KOPT-K1 (cell line): ENCODE results near the gene OR8I2.
"Not testable (repeated sequence)": the region's sequence is repeated elsewhere in the genome, so short reads cannot be mapped to it uniquely, and the experiment has no call there.

Source experiments
- H3K27ac ChIP-seq: fragments of 200-600 bp; sonication (generic); 2 replicates; pipeline ENCODE4 v1.5.1; 2016; ENCODE audit warnings: antibody characterized with exemption, mild to moderate bottlenecking, low read depth, low read length; ENCODE audit not compliant: poor library complexity, severe bottlenecking
- H3K36me3 ChIP-seq: fragments of 200-600 bp; sonication (generic); 2 replicates; pipeline ENCODE4 v1.5.1; 2017; ENCODE audit warnings: antibody characterized with exemption, mild to moderate bottlenecking, low read length, moderate library complexity; ENCODE audit not compliant: insufficient read depth
- H3K9me3 ChIP-seq: fragments of 200-600 bp; sonication (generic); 2 replicates; pipeline ENCODE4 v1.5.1; 2017; ENCODE audit warnings: antibody characterized with exemption, low read length, mild to moderate bottlenecking; ENCODE audit not compliant: insufficient read depth, poor library complexity, severe bottlenecking

Gene OR8I2

GRCh38 chr11:56093008-56093407 lies at the start of gene OR8I2:
OR8I2 (plus strand) TSS chr11:56093308; CDS start chr11:56093308, 0 bp downstream.
- Histone ChIP-seq H3K9me3 (no peaks in the 10 kb centered on the region), H3K36me3 (no peaks in the 10 kb centered on the region), H3K27ac (no peak within 1 kb of the TSS)

- H3K9me3 ChIP-seq, result no peaks in the 10 kb centered on the region
- H3K27ac ChIP-seq, result no peak overlapping the region
- no peaks in the 10 kb centered on the region for H3K36me3 ChIP-seq
Observed at GRCh38 chr11:56045538-56045937, 47.6 kb upstream of the OR8I2 start.

GRCh38 chr11:56048480-56048879 lies 44.6 kb upstream of the OR8I2 start:
- H3K9me3 ChIP-seq, result no peaks in the 10 kb centered on the region
- H3K36me3 ChIP-seq, result no peaks in the 10 kb centered on the region
- no peak overlapping the region for H3K27ac ChIP-seq

- no peaks in the 10 kb centered on the region for H3K9me3 ChIP-seq
- no peaks in the 10 kb centered on the region for H3K36me3 ChIP-seq
- H3K27ac ChIP-seq, result no peak overlapping the region
Observed at GRCh38 chr11:56049487-56049886, 43.6 kb upstream of the OR8I2 start.

- not testable (repeated sequence) for H3K9me3 ChIP-seq, H3K36me3 ChIP-seq, H3K27ac ChIP-seq
Observed at GRCh38 chr11:56056366-56056765, 36.7 kb upstream of the OR8I2 start.

GRCh38 chr11:56057661-56058237 lies 35.4 kb upstream of the OR8I2 start:
- H3K36me3 ChIP-seq, H3K9me3 ChIP-seq, H3K27ac ChIP-seq: not testable (repeated sequence)

- not testable (repeated sequence) for H3K9me3 ChIP-seq, H3K36me3 ChIP-seq, H3K27ac ChIP-seq
Observed at GRCh38 chr11:56058260-56058780, 34.8 kb upstream of the OR8I2 start.

- Histone ChIP-seq H3K9me3 (no peaks in the 10 kb centered on the region), H3K27ac (no peak overlapping the region), H3K36me3 (no peaks in the 10 kb centered on the region)
Observed at GRCh38 chr11:56066980-56067379, 26.1 kb upstream of the OR8I2 start.

- H3K27ac ChIP-seq, result no peak overlapping the region
- no peaks in the 10 kb centered on the region for H3K36me3 ChIP-seq
- H3K9me3 ChIP-seq, result no peaks in the 10 kb centered on the region
Observed at GRCh38 chr11:56089697-56090096, 3.4 kb upstream of the OR8I2 start.

GRCh38 chr11:56103210-56103737 lies 10.2 kb downstream of the OR8I2 start, which contains the start of gene OR8H2:
OR8H2 (plus strand) TSS chr11:56103687; CDS start chr11:56105043, 1,356 bp downstream.
- H3K27ac ChIP-seq, result no peak within 1 kb of the TSS
- H3K36me3 ChIP-seq, result no peaks in the 10 kb centered on the region
- H3K9me3 ChIP-seq, result no peaks in the 10 kb centered on the region

GRCh38 chr11:56122073-56122472 lies 29.0 kb downstream of the OR8I2 start, which contains the start of gene OR8H3:
OR8H3 (plus strand) TSS chr11:56122373; CDS start chr11:56122373, 0 bp downstream.
- Histone ChIP-seq H3K9me3 (no peaks in the 10 kb centered on the region), H3K36me3 (no peaks in the 10 kb centered on the region)

GRCh38 chr11:56140151-56140661 lies 47.1 kb downstream of the OR8I2 start, which contains the start of gene OR8J3:
OR8J3 (minus strand) TSS chr11:56140201; CDS start chr11:56137718, 2,483 bp downstream.
- Histone ChIP-seq H3K27ac (no peak within 1 kb of the TSS), H3K36me3 (no peaks in the 10 kb centered on the region), H3K9me3 (no peaks in the 10 kb centered on the region)

More at GRCh38 chr11:56122073-56122472, 29.0 kb downstream of the OR8I2 start, which contains the start of gene OR8H3:
- H3K27ac ChIP-seq, result no peak within 1 kb of the TSS

GRCh38 chr11:56143681-56144080 lies 50.6 kb downstream of the OR8I2 start:
- H3K9me3 ChIP-seq, H3K27ac ChIP-seq, H3K36me3 ChIP-seq: not testable (repeated sequence)
